GM10248 (cell line): ENCODE data around the gene TSHR.

ENCODE experiments used
- CTCF ChIA-PET: fragments of 300-600 bp; sonication (Branson Sonifier 250); formaldehyde crosslinking; extraction: SDS; loops from one replicate; lab custom pipeline; 2021; ENCODE audit warnings: antibody characterized with exemption; lab: Yijun Ruan, JAX
- POLR2A ChIA-PET: fragments of 350-650 bp; sonication (Branson Sonifier 250); formaldehyde crosslinking; extraction: SDS; loops from one replicate; lab custom pipeline; 2020; ENCODE audit warnings: antibody characterized with exemption; lab: Yijun Ruan, JAX
- DNase-seq: peaks from one replicate; pipeline ENCODE4 v3.0.0; 2012; ENCODE audit errors: extremely low spot score
- TF ChIP-seq, protein P1 (sequence below): IDR thresholded peaks from 2 replicates; pipeline ENCODE4 v1.5.1; 2012; ENCODE audit warnings: mild to moderate bottlenecking, low read depth; ENCODE audit errors: extremely low read depth, missing control alignments, control extremely low read depth

TSHR gene

GRCh38 chr14:80988735-80989429, 33.5 kb downstream of the TSHR start:
- TF ChIP-seq, protein P1, sequence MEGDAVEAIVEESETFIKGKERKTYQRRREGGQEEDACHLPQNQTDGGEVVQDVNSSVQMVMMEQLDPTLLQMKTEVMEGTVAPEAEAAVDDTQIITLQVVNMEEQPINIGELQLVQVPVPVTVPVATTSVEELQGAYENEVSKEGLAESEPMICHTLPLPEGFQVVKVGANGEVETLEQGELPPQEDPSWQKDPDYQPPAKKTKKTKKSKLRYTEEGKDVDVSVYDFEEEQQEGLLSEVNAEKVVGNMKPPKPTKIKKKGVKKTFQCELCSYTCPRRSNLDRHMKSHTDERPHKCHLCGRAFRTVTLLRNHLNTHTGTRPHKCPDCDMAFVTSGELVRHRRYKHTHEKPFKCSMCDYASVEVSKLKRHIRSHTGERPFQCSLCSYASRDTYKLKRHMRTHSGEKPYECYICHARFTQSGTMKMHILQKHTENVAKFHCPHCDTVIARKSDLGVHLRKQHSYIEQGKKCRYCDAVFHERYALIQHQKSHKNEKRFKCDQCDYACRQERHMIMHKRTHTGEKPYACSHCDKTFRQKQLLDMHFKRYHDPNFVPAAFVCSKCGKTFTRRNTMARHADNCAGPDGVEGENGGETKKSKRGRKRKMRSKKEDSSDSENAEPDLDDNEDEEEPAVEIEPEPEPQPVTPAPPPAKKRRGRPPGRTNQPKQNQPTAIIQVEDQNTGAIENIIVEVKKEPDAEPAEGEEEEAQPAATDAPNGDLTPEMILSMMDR, result no peak
- ChIA-PET POLR2A (no interaction called here), CTCF (interaction anchor here (0.9 to 8.7 kb wide), 13 partner anchors 8 to 933 kb away, joined by 3 to 132 read pairs (median 4); partner anchors contain the start of gene TSHR)
- DNase-seq, result no peak

- TF ChIP-seq, protein P1, result no peak
- ChIA-PET POLR2A (no interaction called here), CTCF (interaction anchor here (1.1 to 3.5 kb wide), 3 partner anchors 120 to 444 kb away, joined by 3 to 16 read pairs (median 3); no protein-coding TSS in a partner anchor)
- DNase-seq, result no peak
These were observed 37.2 kb downstream of the TSHR start for GRCh38 chr14:80992580-80992979.

GRCh38 chr14:80996049-80996901, 40.9 kb downstream of the TSHR start:
- POLR2A ChIA-PET, result no interaction called here
- peak; percentile 38 for DNase-seq
- TF ChIP-seq, protein P1, result peak; percentile 67
- CTCF ChIA-PET, result interaction anchor here (0.6 to 6.7 kb wide), 31 partner anchors 10 to 469 kb away, joined by 3 to 104 read pairs (median 5); partner anchors contain the start of gene TSHR

- TF ChIP-seq, protein P1, result no peak
- ChIA-PET CTCF (interaction anchor here (6.7 kb wide), 1 partner anchor 164 kb away, joined by 104 read pairs; no protein-coding TSS in a partner anchor), POLR2A (no interaction called here)
- DNase-seq, result no peak
These were observed 46.0 kb downstream of the TSHR start for GRCh38 chr14:81001447-81001846.

DNA sequence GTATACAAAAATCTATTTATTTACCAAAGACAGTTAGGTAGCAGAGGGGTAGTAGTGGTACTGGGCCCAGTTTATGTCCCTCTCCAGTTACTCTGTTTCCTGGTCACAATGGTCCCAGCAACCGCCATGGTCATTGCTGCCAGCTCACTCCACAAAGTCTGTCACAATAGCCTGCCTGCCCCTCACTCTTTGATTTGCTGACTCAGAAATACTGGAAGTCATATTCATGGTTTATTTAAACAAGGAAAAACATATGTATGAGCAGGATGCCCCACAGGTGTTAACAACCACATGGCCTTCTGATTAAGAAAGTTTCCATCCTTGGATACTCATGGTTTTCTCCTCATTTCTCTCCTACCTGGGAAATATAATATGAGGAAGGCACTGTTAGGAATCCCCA, 49.2 kb downstream of the TSHR start:
- TF ChIP-seq, protein P1, result no peak
- no peak for DNase-seq
- ChIA-PET CTCF (no interaction called here), POLR2A (no interaction called here)

- no peak for DNase-seq
- ChIA-PET CTCF (interaction anchor here (1.5 kb wide), 1 partner anchor 9 kb away, joined by 3 read pairs; no protein-coding TSS in a partner anchor), POLR2A (no interaction called here)
- TF ChIP-seq, protein P1, result no peak
These were observed 50.3 kb downstream of the TSHR start for GRCh38 chr14:81005540-81006228.
